ENCODE measurements around the gene IRF2BP1.

DNA sequence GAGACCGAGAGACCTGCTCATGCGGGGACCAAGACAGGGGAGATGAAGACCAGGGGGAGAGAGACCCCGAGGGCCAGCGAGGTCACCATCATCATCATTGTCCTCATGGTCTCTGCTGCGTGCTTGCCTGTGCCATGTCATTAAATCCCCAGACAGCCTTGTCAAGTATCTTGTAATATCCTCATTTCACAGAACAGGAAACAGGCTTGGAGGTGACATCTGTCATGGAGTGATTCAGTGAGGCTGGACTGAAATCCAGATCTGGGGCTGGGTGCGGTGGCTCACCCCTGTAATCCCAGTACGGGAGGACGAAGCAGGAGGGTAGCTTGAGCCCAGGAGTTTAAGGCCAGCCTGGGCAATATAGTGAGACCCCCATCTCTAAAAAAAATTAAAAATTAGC is 34.5 kb upstream of the IRF2BP1 start:
- TF ChIP-seq, protein P1, sequence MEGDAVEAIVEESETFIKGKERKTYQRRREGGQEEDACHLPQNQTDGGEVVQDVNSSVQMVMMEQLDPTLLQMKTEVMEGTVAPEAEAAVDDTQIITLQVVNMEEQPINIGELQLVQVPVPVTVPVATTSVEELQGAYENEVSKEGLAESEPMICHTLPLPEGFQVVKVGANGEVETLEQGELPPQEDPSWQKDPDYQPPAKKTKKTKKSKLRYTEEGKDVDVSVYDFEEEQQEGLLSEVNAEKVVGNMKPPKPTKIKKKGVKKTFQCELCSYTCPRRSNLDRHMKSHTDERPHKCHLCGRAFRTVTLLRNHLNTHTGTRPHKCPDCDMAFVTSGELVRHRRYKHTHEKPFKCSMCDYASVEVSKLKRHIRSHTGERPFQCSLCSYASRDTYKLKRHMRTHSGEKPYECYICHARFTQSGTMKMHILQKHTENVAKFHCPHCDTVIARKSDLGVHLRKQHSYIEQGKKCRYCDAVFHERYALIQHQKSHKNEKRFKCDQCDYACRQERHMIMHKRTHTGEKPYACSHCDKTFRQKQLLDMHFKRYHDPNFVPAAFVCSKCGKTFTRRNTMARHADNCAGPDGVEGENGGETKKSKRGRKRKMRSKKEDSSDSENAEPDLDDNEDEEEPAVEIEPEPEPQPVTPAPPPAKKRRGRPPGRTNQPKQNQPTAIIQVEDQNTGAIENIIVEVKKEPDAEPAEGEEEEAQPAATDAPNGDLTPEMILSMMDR (conservative IDR thresholded peaks at IDR 0.05; ENCODE audit: low read depth, low read length) = no peak
- TF ChIP-seq EZH2 (IDR thresholded peaks at IDR 0.05; ENCODE audit: borderline replicate concordance, low read depth, low read length, poor library complexity, severe bottlenecking) = no peak
